GM12878 (cell line): Measurements from ENCODE around the gene SYMPK. TPM values are rescaled to one million over a fixed set of nuclear protein-coding genes. Genes with fewer than 3 reads are reported as not detected.
A peak's percentile ranks its signal among the peaks of the same experiment; 100 is the strongest.

ENCODE experiments used
- ATAC-seq: fragments of 200-7000 bp; cut with Tn5 transposase; 3 replicates; pipeline ENCODE4 v1.9.1; 2020; ENCODE audit warnings: mild to moderate bottlenecking, moderate library complexity
- BruUV-seq: library from RNA; stranded (reverse); fragments of 400-500 nt; replicated peaks from 2 replicates; lab custom pipeline; 2021; lab: Mats Ljungman, UMichigan
- CTCF ChIA-PET: fragments of 300-600 bp; sonication (Branson Sonifier 250); formaldehyde crosslinking; extraction: SDS; loops from one replicate; lab custom pipeline; 2021; ENCODE audit warnings: inconsistent platforms; lab: Yijun Ruan, JAX
- POLR2A ChIA-PET: fragments of 350-600 bp; formaldehyde crosslinking; extraction: SDS; loops from one replicate; lab custom pipeline; 2021; ENCODE audit warnings: inconsistent platforms; lab: Charles Lee
- RAD21 ChIA-PET: fragments of 300-600 bp; sonication (Branson Sonifier 250); formaldehyde crosslinking; loops from one replicate; lab custom pipeline; 2023; ENCODE audit warnings: antibody characterized with exemption; ENCODE audit not compliant: unreplicated experiment; lab: Charles Lee
- SMC1A ChIA-PET: fragments of 300-600 bp; sonication (Branson Sonifier 250); formaldehyde crosslinking; loops from one replicate; lab custom pipeline; 2023; ENCODE audit not compliant: unreplicated experiment, uncharacterized antibody; lab: Charles Lee
- DNase-seq: peaks from one replicate; pipeline ENCODE4 v3.0.0-alpha.2; 2011; ENCODE audit warnings: low read depth, low spot score
- FAIRE-seq: peaks from 3 replicates; lab custom pipeline; 2011; peaks lifted over from hg19 to GRCh38; lab: Jason Lieb, UNC
- H2AFZ ChIP-seq: 2 replicates; pipeline ENCODE4 v1.6.0; 2011; ENCODE audit warnings: low read depth, low read length, control low read depth; ENCODE audit not compliant: control insufficient read depth
- H3K27ac ChIP-seq: 2 replicates; pipeline ENCODE4 v1.5.1; 2011; ENCODE audit warnings: control low read depth; ENCODE audit not compliant: control insufficient read depth, insufficient read depth
- H3K27me3 ChIP-seq, 2 experiments: replicated peaks in 1 of 2; 2 replicates each; pipeline versions ENCODE4 v1.6.0 to v1.6.1; 2011; ENCODE audit warnings: low read length in 1 of 2; ENCODE audit not compliant: control insufficient read depth in 2 of 2, insufficient read depth in 2 of 2
- H3K36me3 ChIP-seq, 2 experiments: 2 replicates each; pipeline ENCODE4 v1.5.1; 2011; ENCODE audit warnings: low read length in 1 of 2; ENCODE audit not compliant: control insufficient read depth in 2 of 2, insufficient read depth in 2 of 2
- H3K4me1 ChIP-seq: 2 replicates; pipeline ENCODE4 v1.6.1; 2011; ENCODE audit warnings: mild to moderate bottlenecking, low read length, moderate library complexity, mixed read lengths; ENCODE audit not compliant: control insufficient read depth, insufficient read depth
- H3K4me2 ChIP-seq: 2 replicates; pipeline ENCODE4 v1.6.0; 2011; ENCODE audit warnings: control low read depth; ENCODE audit not compliant: control insufficient read depth, insufficient read depth
- H3K4me3 ChIP-seq: fragments of 200-600 bp; sonication (generic); 2 replicates; pipeline ENCODE4 v1.5.1; 2016
- H3K79me2 ChIP-seq: 2 replicates; pipeline ENCODE4 v1.6.0; 2011; ENCODE audit warnings: low read length; ENCODE audit not compliant: control insufficient read depth, insufficient read depth
- H3K9ac ChIP-seq: 2 replicates; pipeline ENCODE4 v1.8.0; 2011; ENCODE audit warnings: low read length, control low read depth, mixed read lengths; ENCODE audit not compliant: control insufficient read depth, insufficient read depth
- H3K9me3 ChIP-seq: replicated peaks from 3 replicates; pipeline ENCODE4 v1.5.1; 2011; ENCODE audit warnings: mild to moderate bottlenecking, low read length; ENCODE audit not compliant: control insufficient read depth, insufficient read depth
- H4K20me1 ChIP-seq: 2 replicates; pipeline ENCODE4 v1.6.0; 2011; ENCODE audit not compliant: control insufficient read depth, insufficient read depth
- CBFB ChIP-seq: IDR thresholded peaks from 2 replicates; pipeline ENCODE4 v1.6.1; 2016; ENCODE audit warnings: antibody characterized with exemption, low read depth
- CHD4 ChIP-seq: fragments of 200-600 bp; sonication (generic); IDR thresholded peaks from 2 replicates; pipeline ENCODE4 v1.6.1; 2016; ENCODE audit warnings: mild to moderate bottlenecking
- CREM ChIP-seq: IDR thresholded peaks from 2 replicates; pipeline ENCODE4 v1.6.1; 2014; ENCODE audit warnings: antibody characterized with exemption, low read depth
- DPF2 ChIP-seq: fragments of 450-650 bp; IDR thresholded peaks from 2 replicates; pipeline ENCODE4 v1.6.1; 2017; ENCODE audit warnings: mild to moderate bottlenecking
- ELK1 ChIP-seq: IDR thresholded peaks from 2 replicates; pipeline ENCODE4 v1.6.1; 2012; ENCODE audit warnings: low read depth, low read length, improper control_type of control experiment
- EP300 ChIP-seq, 2 experiments: fragments of 150-350 bp in 1 of 2; IDR thresholded peaks; 2 replicates each; pipeline ENCODE4 v1.6.1; 2011 to 2012; ENCODE audit warnings: low read depth in 2 of 2, low read length in 2 of 2, borderline replicate concordance in 1 of 2, improper control_type of control experiment in 1 of 2, inconsistent platforms in 1 of 2; ENCODE audit not compliant: control insufficient read depth in 1 of 2
- LARP7 ChIP-seq: fragments of 450-650 bp; IDR thresholded peaks from 2 replicates; pipeline ENCODE4 v1.6.1; 2017; ENCODE audit warnings: mild to moderate bottlenecking
- MTA3 ChIP-seq: IDR thresholded peaks from 2 replicates; pipeline ENCODE4 v1.6.1; 2012; ENCODE audit warnings: low read length, inconsistent platforms, borderline replicate concordance
- NBN ChIP-seq: fragments of 450-650 bp; IDR thresholded peaks from 2 replicates; pipeline ENCODE4 v1.6.1; 2016
- NRF1 ChIP-seq: conservative IDR thresholded peaks from 2 replicates; pipeline ENCODE4 v1.6.1; 2011; ENCODE audit warnings: mild to moderate bottlenecking, low read depth, low read length, improper control_type of control experiment
- PAX5 ChIP-seq: IDR thresholded peaks from 2 replicates; pipeline ENCODE4 v1.6.1; 2011; ENCODE audit warnings: low read depth, low read length, borderline replicate concordance
- PAX8 ChIP-seq: fragments of 450-650 bp; IDR thresholded peaks from 2 replicates; pipeline ENCODE4 v1.6.1; 2017; ENCODE audit warnings: mild to moderate bottlenecking, moderate library complexity
- RAD21 ChIP-seq: IDR thresholded peaks from 2 replicates; pipeline ENCODE4 v1.6.1; 2011; ENCODE audit warnings: mild to moderate bottlenecking, low read depth, low read length, moderate library complexity; ENCODE audit not compliant: insufficient read depth
- SPI1 ChIP-seq: IDR thresholded peaks from 2 replicates; pipeline ENCODE4 v1.6.1; 2011; ENCODE audit warnings: low read depth, mild to moderate bottlenecking, low read length, moderate library complexity, borderline replicate concordance; ENCODE audit not compliant: insufficient read depth
- TCF3 ChIP-seq: IDR thresholded peaks from 2 replicates; pipeline ENCODE4 v1.6.1; 2012; ENCODE audit warnings: low read depth, mild to moderate bottlenecking, low read length, borderline replicate concordance; ENCODE audit not compliant: insufficient read depth
- ZSCAN29 ChIP-seq: fragments of 450-650 bp; IDR thresholded peaks from 2 replicates; pipeline ENCODE4 v1.6.1; 2017; ENCODE audit warnings: mild to moderate bottlenecking, moderate library complexity
- WGBS: methylation state at CpG from one replicate; pipeline ENCODE4 v1.1.6; 2016; ENCODE audit warnings: low lambda C conversion rate; ENCODE audit not compliant: insufficient replicate concordance, insufficient coverage; ENCODE audit errors: missing lambda C conversion rate; 5-methylcytosine and 5-hydroxymethylcytosine counted together
- in situ Hi-C: fragments of 300-500 bp; cut with MboI; formaldehyde crosslinking; loops from 9 replicates; pipeline ENCODE4 v1.14.3; 2018; ENCODE audit warnings: mixed read lengths
- intact Hi-C: fragments of 100-400 bp; cut with micrococcal nuclease; formaldehyde crosslinking; loops from one replicate; pipeline ENCODE4 v1.14.2; 2022; ENCODE audit not compliant: unreplicated experiment
- polyA plus RNA-seq, 11 experiments: library from polyadenylated mRNA; depleted of rRNA in 4 of 11; unstranded in 6 of 11; stranded (reverse) in 5 of 11; fragments of >200 nt; fragmentation: Nextera tagmentation in 4 of 11; fragmentation: Illumina TruSeq in 1 of 11; extraction: Ambion mirVana in 4 of 11; extraction: Trizol in 1 of 11; gene quantifications; 1 replicate in 1 of 11; 2 replicates in 10 of 11; pipeline versions ENCODE4 v1.2.1 to v1.2.3, GENCODE V29; 2011 to 2016; ENCODE audit warnings: inconsistent platforms in 2 of 11, missing spikeins in 2 of 11, low read depth in 1 of 11
- total RNA-seq, 4 experiments: library from RNA; depleted of rRNA in 3 of 4; stranded (reverse); fragments of >200 nt in 3 of 4; fragmentation: Illumina TruSeq in 1 of 4; extraction: Trizol in 1 of 4; gene quantifications; 2 replicates each; pipeline versions ENCODE4 v1.2.1 to v1.2.3, GENCODE V29; 2013 to 2021
- TF ChIP-seq, protein P1 (sequence below): fragments of 450-650 bp; IDR thresholded peaks from 2 replicates; pipeline ENCODE4 v1.6.1; 2016; ENCODE audit warnings: mild to moderate bottlenecking, moderate library complexity, borderline replicate concordance

SYMPK gene
- total and polyA plus RNA-seq, 10 of the 15 experiments (the other 5 are each of a cell fraction or from before 2014, with no cell fraction given), result 0.49 to 109 (median 42.5) TPM

DNA sequence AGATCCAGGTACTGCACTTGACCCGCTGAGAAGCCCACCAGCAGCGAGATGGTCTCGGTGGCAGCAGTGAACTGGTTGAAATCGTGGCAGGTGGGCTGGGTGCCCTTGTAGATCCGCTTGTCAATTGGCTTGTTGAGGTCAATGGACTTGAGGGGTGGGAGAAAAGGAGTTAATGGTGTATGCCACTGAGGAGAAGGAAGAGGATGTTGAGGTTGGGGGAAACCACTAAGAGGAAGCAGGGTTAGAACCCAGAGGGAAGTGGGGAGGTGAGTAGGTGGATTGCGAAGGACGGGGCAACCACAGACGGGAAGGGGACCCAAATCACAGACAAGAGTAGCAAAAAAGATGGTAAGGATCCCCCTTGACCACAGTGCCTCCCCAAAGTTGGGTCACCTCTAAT is 72.0 kb downstream of the SYMPK start (continued):
- TF ChIP-seq SPI1 (peak; percentile 86), DPF2 (0 out of 2 replicates have a peak, but pooled peaks have one; percentile 17), CBFB (peak; percentile 83), NRF1 (no peak), EP300 (IDR thresholded peaks at IDR 0.05; ENCODE audit: borderline replicate concordance in 1 of 2, control insufficient read depth in 1 of 2, low read depth in 2 of 2, low read length in 2 of 2) (no peak)

DNA sequence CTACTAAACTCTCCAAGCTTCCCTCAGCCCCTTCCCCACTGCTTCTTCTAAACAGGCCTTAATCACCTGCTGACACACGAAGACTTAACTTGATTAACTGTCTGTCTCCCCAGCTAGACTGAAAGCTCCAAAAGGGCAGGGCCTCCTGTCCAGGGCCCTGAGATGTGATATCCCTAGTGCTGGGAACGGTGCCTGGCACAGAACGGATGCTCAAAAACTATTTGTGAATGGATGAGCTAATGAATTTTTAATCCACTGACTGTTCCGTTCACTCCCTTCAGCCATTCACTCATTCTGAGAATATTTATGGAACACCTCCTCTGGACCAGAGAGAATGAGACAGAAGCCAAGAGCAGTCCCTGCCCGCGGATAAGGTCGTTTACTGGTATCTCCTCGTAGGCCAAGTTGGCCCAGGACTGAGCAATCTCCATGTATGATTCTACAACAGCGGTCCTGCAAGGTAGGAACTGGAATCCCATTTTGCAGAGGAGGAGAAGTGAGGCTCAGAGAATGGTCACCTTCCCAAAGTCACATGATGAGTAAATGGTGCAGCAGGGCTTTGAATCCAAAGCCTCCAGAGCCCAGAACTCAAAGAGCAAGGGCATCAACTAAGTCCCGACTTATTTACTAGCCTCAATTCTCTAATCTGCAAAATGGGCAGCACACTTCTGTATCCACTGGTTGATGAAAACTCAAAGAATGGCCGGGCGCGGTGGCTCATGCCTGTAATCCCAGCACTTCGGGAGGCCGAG is 73.7 kb downstream of the SYMPK start:
- no peak overlapping the region for H3K4me3 ChIP-seq
- DNase-seq (no peak), ATAC-seq (no peak), FAIRE-seq (no peak)
- peaks cover 19% of the 10 kb centered on the region for H3K79me2 ChIP-seq
- no TSS peak for BruUV-seq
- no peaks in the 10 kb centered on the region for H3K9me3 ChIP-seq
- H3K27me3 ChIP-seq, result no peaks in the 10 kb centered on the region
- POLR2A ChIA-PET, result interaction anchor here (0.8 to 0.9 kb wide), 2 partner anchors 12 to 19 kb away, joined by 3 to 4 read pairs; no protein-coding TSS in a partner anchor
- in situ Hi-C loops, result no loop called here
- intact Hi-C loops, result no loop called here
- no peaks in the 10 kb centered on the region for H4K20me1 ChIP-seq
- H3K4me2 ChIP-seq, result no peak overlapping the region
- WGBS, result 98% methylated on average over 15 of the region's 15 CpGs
- no peak overlapping the region for H2AFZ ChIP-seq
- CTCF ChIA-PET, result interaction anchor here (1.9 to 2.1 kb wide), 2 partner anchors 10 kb away, joined by 9 to 10 read pairs; no protein-coding TSS in a partner anchor
- TF ChIP-seq TCF3 (no peak), PAX5 (no peak), CREM (no peak), CHD4 (no peak), NBN (no peak), ELK1 (no peak), MTA3 (no peak), LARP7 (no peak), ZSCAN29 (no peak), PAX8 (no peak), RAD21 (no peak)
- TF ChIP-seq, protein P1, sequence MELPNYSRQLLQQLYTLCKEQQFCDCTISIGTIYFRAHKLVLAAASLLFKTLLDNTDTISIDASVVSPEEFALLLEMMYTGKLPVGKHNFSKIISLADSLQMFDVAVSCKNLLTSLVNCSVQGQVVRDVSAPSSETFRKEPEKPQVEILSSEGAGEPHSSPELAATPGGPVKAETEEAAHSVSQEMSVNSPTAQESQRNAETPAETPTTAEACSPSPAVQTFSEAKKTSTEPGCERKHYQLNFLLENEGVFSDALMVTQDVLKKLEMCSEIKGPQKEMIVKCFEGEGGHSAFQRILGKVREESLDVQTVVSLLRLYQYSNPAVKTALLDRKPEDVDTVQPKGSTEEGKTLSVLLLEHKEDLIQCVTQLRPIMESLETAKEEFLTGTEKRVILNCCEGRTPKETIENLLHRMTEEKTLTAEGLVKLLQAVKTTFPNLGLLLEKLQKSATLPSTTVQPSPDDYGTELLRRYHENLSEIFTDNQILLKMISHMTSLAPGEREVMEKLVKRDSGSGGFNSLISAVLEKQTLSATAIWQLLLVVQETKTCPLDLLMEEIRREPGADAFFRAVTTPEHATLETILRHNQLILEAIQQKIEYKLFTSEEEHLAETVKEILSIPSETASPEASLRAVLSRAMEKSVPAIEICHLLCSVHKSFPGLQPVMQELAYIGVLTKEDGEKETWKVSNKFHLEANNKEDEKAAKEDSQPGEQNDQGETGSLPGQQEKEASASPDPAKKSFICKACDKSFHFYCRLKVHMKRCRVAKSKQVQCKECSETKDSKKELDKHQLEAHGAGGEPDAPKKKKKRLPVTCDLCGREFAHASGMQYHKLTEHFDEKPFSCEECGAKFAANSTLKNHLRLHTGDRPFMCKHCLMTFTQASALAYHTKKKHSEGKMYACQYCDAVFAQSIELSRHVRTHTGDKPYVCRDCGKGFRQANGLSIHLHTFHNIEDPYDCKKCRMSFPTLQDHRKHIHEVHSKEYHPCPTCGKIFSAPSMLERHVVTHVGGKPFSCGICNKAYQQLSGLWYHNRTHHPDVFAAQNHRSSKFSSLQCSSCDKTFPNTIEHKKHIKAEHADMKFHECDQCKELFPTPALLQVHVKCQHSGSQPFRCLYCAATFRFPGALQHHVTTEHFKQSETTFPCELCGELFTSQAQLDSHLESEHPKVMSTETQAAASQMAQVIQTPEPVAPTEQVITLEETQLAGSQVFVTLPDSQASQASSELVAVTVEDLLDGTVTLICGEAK, result no peak
- H3K27ac ChIP-seq, result no peak overlapping the region
- H3K9ac ChIP-seq, result no peak overlapping the region
- SMC1A ChIA-PET, result no interaction called here
- H3K36me3 ChIP-seq, result peaks cover 2 to 12% of the 10 kb centered on the region in 2 experiments; a peak in 3 of 4 replicates
- H3K4me1 ChIP-seq, result peaks cover 14% of the 10 kb centered on the region
- RAD21 ChIA-PET, result no interaction called here
